GM12892 (cell line): ENCODE results near the gene VSIG10L.

Experiments
- POLR2A ChIP-seq: IDR thresholded peaks from 2 replicates; pipeline ENCODE4 v1.6.1; 2011; ENCODE audit warnings: low read depth, low read length, control low read depth
- TAF1 ChIP-seq: IDR thresholded peaks from 2 replicates; pipeline ENCODE4 v1.6.1; 2011; ENCODE audit warnings: low read depth, mild to moderate bottlenecking, control low read depth, low read length, borderline replicate concordance

DNA sequence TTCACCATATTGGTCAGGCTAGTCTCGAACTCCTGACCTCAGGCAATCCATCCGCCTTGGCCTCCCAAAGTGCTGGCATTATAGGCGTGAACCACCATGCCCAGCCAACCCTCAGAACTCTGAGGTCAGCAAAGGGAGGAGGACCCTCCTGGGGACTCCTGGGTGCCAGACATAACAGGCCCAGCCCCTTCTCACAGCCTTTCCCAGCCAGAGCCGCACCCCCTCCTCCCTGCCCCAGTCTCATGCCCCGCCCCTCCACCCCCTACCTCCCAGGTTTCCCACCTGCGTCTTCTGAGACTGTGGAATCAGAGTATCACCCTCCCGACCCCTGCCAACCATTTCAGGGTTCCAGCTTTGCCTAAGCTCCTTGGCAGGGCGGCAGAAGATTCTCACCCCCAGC, 25.3 kb downstream of the VSIG10L start:
- TF ChIP-seq POLR2A (no peak), TAF1 (no peak)
